ENCODE results near the gene USHBP1.

The USHBP1 gene

DNA sequence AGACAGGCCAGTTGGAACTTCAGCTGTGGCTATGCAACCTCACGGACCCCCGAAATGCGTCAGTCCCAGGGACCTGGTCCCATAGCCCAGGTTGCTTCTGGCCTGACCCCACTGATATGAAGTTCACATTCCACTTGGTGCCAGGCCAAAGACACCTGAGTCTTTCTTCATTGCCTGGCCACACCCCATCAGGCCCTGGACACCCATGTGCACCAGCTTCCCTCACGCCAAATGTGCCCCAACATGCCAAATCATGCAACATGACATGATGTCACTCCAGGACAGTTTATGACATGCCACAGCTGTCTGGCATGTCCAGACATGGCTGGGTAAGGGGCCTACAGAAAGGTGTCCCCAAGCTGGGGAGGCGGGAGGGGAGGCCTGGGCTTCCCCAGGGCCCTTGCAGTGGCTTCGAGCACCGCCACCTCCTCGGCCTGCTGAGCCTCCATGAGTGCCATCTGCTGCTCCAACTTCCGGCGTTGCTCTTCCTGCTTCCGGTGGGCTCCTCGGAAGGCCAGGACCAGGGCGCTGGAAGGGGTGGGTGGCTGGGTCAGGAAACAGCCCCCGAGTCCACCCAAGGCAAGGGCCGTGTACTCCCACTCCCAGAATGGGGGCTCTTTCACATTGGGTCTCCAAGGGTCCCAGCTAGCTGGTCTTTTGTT is 14.5 kb downstream of the USHBP1 start:
- no peak for DNase-seq
- peaks cover 41% of the 10 kb centered on the region for H3K4me1 Mint-ChIP-seq
- H3K9me3 Mint-ChIP-seq = no peaks in the 10 kb centered on the region
- peak overlapping the region; percentile 94 for H3K27ac Mint-ChIP-seq
- H3K4me3 Mint-ChIP-seq = no peak overlapping the region
- TF ChIP-seq, protein P1, sequence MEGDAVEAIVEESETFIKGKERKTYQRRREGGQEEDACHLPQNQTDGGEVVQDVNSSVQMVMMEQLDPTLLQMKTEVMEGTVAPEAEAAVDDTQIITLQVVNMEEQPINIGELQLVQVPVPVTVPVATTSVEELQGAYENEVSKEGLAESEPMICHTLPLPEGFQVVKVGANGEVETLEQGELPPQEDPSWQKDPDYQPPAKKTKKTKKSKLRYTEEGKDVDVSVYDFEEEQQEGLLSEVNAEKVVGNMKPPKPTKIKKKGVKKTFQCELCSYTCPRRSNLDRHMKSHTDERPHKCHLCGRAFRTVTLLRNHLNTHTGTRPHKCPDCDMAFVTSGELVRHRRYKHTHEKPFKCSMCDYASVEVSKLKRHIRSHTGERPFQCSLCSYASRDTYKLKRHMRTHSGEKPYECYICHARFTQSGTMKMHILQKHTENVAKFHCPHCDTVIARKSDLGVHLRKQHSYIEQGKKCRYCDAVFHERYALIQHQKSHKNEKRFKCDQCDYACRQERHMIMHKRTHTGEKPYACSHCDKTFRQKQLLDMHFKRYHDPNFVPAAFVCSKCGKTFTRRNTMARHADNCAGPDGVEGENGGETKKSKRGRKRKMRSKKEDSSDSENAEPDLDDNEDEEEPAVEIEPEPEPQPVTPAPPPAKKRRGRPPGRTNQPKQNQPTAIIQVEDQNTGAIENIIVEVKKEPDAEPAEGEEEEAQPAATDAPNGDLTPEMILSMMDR (IDR thresholded peaks at IDR 0.05) = no peak
- H3K27me3 Mint-ChIP-seq (ENCODE audit: low read depth, poor library complexity) = no peaks in the 10 kb centered on the region
- H3K36me3 Mint-ChIP-seq (ENCODE audit: low read depth) = no peaks in the 10 kb centered on the region

DNA sequence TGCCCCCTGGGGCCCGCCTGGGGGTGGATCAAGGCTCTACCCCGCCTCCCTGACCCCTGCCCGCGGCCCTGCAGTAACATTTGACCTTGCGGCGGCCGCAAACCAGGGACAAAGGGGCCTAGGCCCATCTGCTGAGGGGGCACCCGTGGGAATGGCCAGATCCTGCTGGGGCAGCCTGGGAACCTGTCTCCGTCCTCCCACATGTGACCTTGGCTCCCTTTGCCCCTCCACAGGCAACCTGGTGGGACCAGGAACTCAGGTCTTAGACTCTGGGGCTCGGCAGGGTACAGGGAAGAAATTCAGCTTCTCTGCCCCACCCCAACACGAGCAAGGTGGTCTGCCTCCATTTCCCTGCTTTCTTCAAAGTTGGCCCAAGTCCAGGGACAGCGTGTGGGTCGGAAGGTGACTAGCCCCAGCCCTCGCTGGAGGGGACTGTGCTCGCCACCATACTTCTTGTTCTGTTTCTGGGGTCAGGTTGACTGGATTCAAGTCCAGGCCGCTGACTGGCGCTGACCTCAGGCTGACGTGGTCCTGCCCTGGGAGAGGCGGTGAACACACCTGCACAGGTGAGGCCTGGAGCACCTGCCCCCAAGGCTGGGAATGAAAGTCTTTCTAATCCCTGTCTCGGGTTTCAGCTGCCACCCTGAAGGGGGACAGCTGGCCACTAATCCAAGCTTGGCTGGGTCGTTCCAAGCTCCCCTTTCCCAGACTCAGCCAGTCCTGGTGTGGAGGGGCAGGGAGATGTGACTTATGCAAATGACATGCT is 16.4 kb downstream of the USHBP1 start:
- peaks cover 44% of the 10 kb centered on the region for H3K4me1 Mint-ChIP-seq
- H3K9me3 Mint-ChIP-seq = no peaks in the 10 kb centered on the region
- H3K4me3 Mint-ChIP-seq = peak overlapping the region; percentile 57
- H3K36me3 Mint-ChIP-seq (ENCODE audit: low read depth) = no peaks in the 10 kb centered on the region
- TF ChIP-seq, protein P1 (IDR thresholded peaks at IDR 0.05) = no peak
- peak; percentile 76 for DNase-seq
- peak overlapping the region; percentile 98 for H3K27ac Mint-ChIP-seq
- no peaks in the 10 kb centered on the region for H3K27me3 Mint-ChIP-seq (ENCODE audit: low read depth, poor library complexity)

DNA sequence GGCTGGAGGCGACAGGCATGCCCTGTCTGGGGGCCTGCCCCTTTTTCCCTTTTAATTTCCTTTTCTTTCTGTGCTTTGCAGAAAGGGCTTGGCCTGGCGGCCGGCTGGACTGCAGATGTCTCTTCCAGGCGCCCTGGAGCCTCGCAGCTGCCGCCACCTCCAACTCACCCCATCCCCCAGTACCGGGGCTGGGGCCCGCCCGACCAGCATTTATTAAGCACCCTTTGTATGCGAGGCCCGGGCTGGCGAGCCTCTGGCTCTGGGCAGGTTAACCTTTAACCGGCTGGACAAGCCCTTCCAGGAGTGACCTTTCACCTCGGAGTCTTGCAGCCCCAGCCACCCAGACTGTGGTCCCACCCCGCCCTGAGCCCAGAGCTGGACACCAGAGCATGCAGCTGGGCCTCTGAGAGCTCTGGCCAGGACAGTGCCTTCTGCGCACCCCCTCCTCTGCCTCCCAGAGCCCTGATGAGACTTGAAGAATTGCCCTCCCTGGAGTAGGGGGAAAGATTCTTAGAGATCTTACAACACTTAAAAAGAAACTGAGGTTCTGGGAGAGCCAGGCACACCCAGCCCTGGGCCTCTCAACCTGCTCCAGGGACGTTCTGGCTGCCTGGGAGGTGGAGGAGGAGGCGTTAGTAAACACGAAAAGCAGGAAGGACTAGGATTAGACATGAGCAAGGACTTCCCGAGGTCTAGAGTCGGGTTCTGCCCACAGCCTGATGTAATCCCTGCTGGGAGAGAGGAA is 17.7 kb downstream of the USHBP1 start:
- no peaks in the 10 kb centered on the region for H3K36me3 Mint-ChIP-seq (ENCODE audit: low read depth)
- H3K27me3 Mint-ChIP-seq (ENCODE audit: low read depth, poor library complexity) = no peaks in the 10 kb centered on the region
- no peaks in the 10 kb centered on the region for H3K9me3 Mint-ChIP-seq
- H3K27ac Mint-ChIP-seq = peak overlapping the region; percentile 99
- DNase-seq = peak; percentile 49
- H3K4me1 Mint-ChIP-seq = peaks cover 57% of the 10 kb centered on the region
- peak overlapping the region; percentile 80 for H3K4me3 Mint-ChIP-seq
- TF ChIP-seq, protein P1 (IDR thresholded peaks at IDR 0.05) = no peak

DNA sequence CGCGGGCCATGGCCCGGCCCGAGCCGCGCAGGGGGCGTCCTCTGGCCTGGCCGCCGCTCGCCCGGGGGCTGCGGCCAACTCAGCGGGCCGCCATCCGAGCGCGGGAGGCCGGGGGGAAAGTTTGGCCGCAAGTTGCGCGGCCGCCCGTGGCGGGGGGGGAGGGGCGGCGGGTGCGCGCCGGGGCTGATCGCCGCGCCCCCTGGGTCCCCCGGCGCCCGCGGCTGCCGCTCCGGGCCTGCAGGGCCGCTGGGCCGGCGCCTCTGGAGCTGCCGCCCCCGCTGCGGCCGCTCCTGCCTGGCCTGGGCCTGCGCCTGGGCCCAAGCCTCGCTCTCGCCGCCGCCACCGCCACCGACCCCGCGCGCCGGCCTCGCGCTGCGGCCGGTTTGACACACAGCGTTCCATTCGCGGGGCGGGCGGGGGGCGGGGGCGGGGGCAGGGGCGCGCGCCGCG is 19.0 kb downstream of the USHBP1 start, which contains the start of gene NR2F6:
NR2F6 (minus strand) TSS at position 385 of the 450 bp plus-strand sequence. CDS start 699 bp downstream, outside the sequence.
- peak within 1 kb of the TSS; percentile 99 for H3K27ac Mint-ChIP-seq
- no peaks in the 10 kb centered on the region for H3K27me3 Mint-ChIP-seq (ENCODE audit: low read depth, poor library complexity)
- H3K9me3 Mint-ChIP-seq = no peaks in the 10 kb centered on the region
- no peak for DNase-seq
- H3K4me1 Mint-ChIP-seq = peaks cover 70% of the 10 kb centered on the region
- peak within 1 kb of the TSS; percentile 92 for H3K4me3 Mint-ChIP-seq
- TF ChIP-seq, protein P1 (IDR thresholded peaks at IDR 0.05) = no peak
- H3K36me3 Mint-ChIP-seq (ENCODE audit: low read depth) = peaks cover 5% of the 10 kb centered on the region

DNA sequence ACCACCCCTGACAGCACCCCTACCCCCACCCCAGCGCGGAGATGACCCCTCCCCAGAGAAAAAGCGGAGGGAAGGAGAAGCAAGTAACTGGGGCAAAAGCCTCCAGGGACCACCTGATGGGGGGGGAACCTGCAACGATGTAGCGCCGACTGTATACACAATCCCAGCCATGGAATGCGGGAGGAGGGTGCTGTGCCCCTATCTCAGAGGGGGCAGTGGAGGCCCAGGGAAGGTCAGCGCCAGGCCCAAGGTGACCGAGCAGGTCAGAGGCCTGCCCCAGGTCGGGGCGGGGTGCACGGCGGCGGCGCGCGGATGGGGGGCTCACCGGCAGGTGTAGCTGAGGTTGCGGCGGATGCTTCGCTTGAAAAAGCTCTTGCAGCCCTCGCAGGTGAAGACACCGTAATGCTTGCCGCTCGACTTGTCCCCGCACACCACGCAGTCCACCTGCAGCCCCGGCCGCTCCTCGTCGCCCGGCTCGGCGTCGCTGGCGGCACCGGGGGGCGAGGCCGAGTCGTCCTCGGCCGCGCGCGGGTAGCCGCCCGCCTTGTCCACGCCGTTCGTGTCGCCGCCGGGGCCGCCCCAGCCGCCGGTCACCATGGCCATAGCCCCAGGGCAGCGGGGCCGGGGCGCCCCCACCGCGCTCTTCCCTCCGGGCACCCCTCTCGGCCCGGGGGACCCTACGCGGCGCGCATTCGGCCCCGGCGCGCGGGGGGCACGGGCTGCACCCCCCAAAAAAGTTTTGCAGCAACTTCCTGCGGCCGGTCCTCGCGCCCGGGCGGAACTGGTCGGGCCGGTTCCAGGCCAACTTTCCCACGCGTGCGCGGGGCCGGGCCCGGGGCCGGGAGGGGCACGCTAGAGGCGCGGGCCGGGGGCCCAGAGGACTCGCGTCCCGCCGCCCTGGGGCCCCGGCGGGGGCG is 19.7 kb downstream of the USHBP1 start:
- peak overlapping the region; percentile 92 for H3K4me3 Mint-ChIP-seq
- H3K27me3 Mint-ChIP-seq (ENCODE audit: low read depth, poor library complexity) = no peaks in the 10 kb centered on the region
- TF ChIP-seq, protein P1 (IDR thresholded peaks at IDR 0.05) = no peak
- H3K9me3 Mint-ChIP-seq = no peaks in the 10 kb centered on the region
- peaks cover 76% of the 10 kb centered on the region for H3K4me1 Mint-ChIP-seq
- H3K36me3 Mint-ChIP-seq (ENCODE audit: low read depth) = peaks cover 6% of the 10 kb centered on the region
- DNase-seq = no peak
- H3K27ac Mint-ChIP-seq = peak overlapping the region; percentile 89
